H9 (cell line): ENCODE results near the gene ZNF783. TPM values are rescaled to one million over a fixed set of nuclear protein-coding genes. Genes with fewer than 3 reads are reported as not detected.

Experiments
- DNase-seq: peaks from one replicate; pipeline ENCODE4 v3.0.0-alpha.2; 2017
- H2AFZ ChIP-seq: one replicate; pipeline ENCODE4 v1.6.1; 2013; ENCODE audit warnings: mild to moderate bottlenecking, low read length, control low read depth, moderate library complexity
- H2AK5ac ChIP-seq: 2 replicates; pipeline ENCODE4 v1.6.1; 2013; ENCODE audit warnings: low read length, control low read depth, mixed read lengths; ENCODE audit not compliant: insufficient read length
- H2BK120ac ChIP-seq: one replicate; pipeline ENCODE4 v1.6.1; 2013; ENCODE audit warnings: low read depth, mild to moderate bottlenecking, low read length, control low read depth, inconsistent platforms; ENCODE audit not compliant: poor library complexity, severe bottlenecking
- H2BK12ac ChIP-seq: 2 replicates; pipeline ENCODE4 v1.6.1; 2013; ENCODE audit warnings: low read length, control low read depth, mixed read lengths, low read depth; ENCODE audit not compliant: insufficient read length
- H2BK15ac ChIP-seq: 2 replicates; pipeline ENCODE4 v1.6.1; 2013; ENCODE audit warnings: low read depth, low read length, control low read depth
- H2BK20ac ChIP-seq: one replicate; pipeline ENCODE4 v1.6.1; 2013; ENCODE audit warnings: low read depth, mild to moderate bottlenecking, low read length, control low read depth, inconsistent platforms; ENCODE audit not compliant: poor library complexity, severe bottlenecking
- H2BK5ac ChIP-seq: 2 replicates; pipeline ENCODE4 v1.6.1; 2013; ENCODE audit warnings: low read length, control low read depth, mixed read lengths; ENCODE audit not compliant: insufficient read length
- H3K14ac ChIP-seq: 2 replicates; pipeline ENCODE4 v1.6.1; 2013; ENCODE audit warnings: low read length, control low read depth; ENCODE audit not compliant: insufficient read depth
- H3K18ac ChIP-seq: 2 replicates; pipeline ENCODE4 v1.6.1; 2013; ENCODE audit warnings: low read depth, mild to moderate bottlenecking, mixed read lengths, low read length, control low read depth; ENCODE audit not compliant: insufficient read length
- H3K23ac ChIP-seq: 2 replicates; pipeline ENCODE4 v1.6.1; 2013; ENCODE audit warnings: low read length, control low read depth, mixed read lengths, low read depth; ENCODE audit not compliant: insufficient read length
- H3K23me2 ChIP-seq: 2 replicates; pipeline ENCODE4 v1.6.1; 2013; ENCODE audit warnings: low read depth, mild to moderate bottlenecking, mixed read lengths, low read length, control low read depth; ENCODE audit not compliant: insufficient read length, poor library complexity, severe bottlenecking
- H3K27ac ChIP-seq: 2 replicates; pipeline ENCODE4 v1.5.1; 2013; ENCODE audit warnings: low read length, control low read depth, mixed read lengths, low read depth; ENCODE audit not compliant: insufficient read length
- H3K27me3 ChIP-seq: 2 replicates; pipeline ENCODE4 v1.6.1; 2013; ENCODE audit warnings: low read length, control low read depth, inconsistent platforms; ENCODE audit not compliant: insufficient read depth
- H3K4ac ChIP-seq: 2 replicates; pipeline ENCODE4 v1.6.1; 2013; ENCODE audit warnings: low read depth, mild to moderate bottlenecking, control low read depth, inconsistent platforms, low read length, moderate library complexity
- H3K4me1 ChIP-seq: 2 replicates; pipeline ENCODE4 v1.6.1; 2013; ENCODE audit warnings: low read length, control low read depth, inconsistent platforms; ENCODE audit not compliant: insufficient read depth
- H3K4me2 ChIP-seq: 2 replicates; pipeline ENCODE4 v1.6.1; 2013; ENCODE audit warnings: low read length, control low read depth, mixed read lengths; ENCODE audit not compliant: insufficient read length, insufficient read depth
- H3K56ac ChIP-seq: 2 replicates; pipeline ENCODE4 v1.6.1; 2013; ENCODE audit warnings: low read depth, mild to moderate bottlenecking, mixed read lengths, low read length, control low read depth; ENCODE audit not compliant: insufficient read length
- H3K79me1 ChIP-seq: 2 replicates; pipeline ENCODE4 v1.6.1; 2013; ENCODE audit warnings: low read depth, mild to moderate bottlenecking, moderate library complexity, low read length, control low read depth, inconsistent platforms; ENCODE audit not compliant: insufficient read depth, poor library complexity, severe bottlenecking
- H3K79me2 ChIP-seq: 2 replicates; pipeline ENCODE4 v1.6.1; 2013; ENCODE audit warnings: low read length, control low read depth, inconsistent platforms; ENCODE audit not compliant: insufficient read depth
- H3K9ac ChIP-seq: 2 replicates; pipeline ENCODE4 v1.6.1; 2013; ENCODE audit warnings: low read length, control low read depth, mixed read lengths; ENCODE audit not compliant: insufficient read length; ENCODE audit errors: extremely low read depth
- H3K9me3 ChIP-seq: one replicate; pipeline ENCODE4 v1.6.1; 2013; ENCODE audit warnings: low read depth, low read length, inconsistent platforms; ENCODE audit not compliant: control insufficient read depth
- H3T11ph ChIP-seq: one replicate; pipeline ENCODE4 v1.6.1; 2013; ENCODE audit warnings: mild to moderate bottlenecking, low read length, control low read depth, inconsistent platforms
- H4K20me1 ChIP-seq: one replicate; pipeline ENCODE4 v1.6.1; 2013; ENCODE audit not compliant: control insufficient read depth, insufficient read length, insufficient read depth
- H4K5ac ChIP-seq: 2 replicates; pipeline ENCODE4 v1.6.1; 2013; ENCODE audit warnings: low read depth, mild to moderate bottlenecking, mixed read lengths, low read length, control low read depth; ENCODE audit not compliant: insufficient read length
- H4K8ac ChIP-seq: replicated peaks from 2 replicates; pipeline ENCODE4 v1.6.1; 2013; ENCODE audit warnings: low read length, control low read depth, mixed read lengths, low read depth; ENCODE audit not compliant: insufficient read length
- H4K91ac ChIP-seq: 2 replicates; pipeline ENCODE4 v1.6.1; 2013; ENCODE audit warnings: low read depth, mild to moderate bottlenecking, moderate library complexity, mixed read lengths, low read length, control low read depth; ENCODE audit not compliant: insufficient read length
- H3K27ac Mint-ChIP-seq, 3 experiments: 2 replicates in 2 of 3; 3 replicates in 1 of 3; pipeline ENCODE4 v1.8.0; 2020 to 2021; ENCODE audit warnings: mixed read lengths in 3 of 3, mild to moderate bottlenecking in 1 of 3, moderate library complexity in 1 of 3
- H3K27me3 Mint-ChIP-seq: 2 replicates; pipeline ENCODE4 v1.8.0; 2021; ENCODE audit warnings: low read depth, mild to moderate bottlenecking, moderate library complexity, mixed read lengths
- H3K36me3 Mint-ChIP-seq, 3 experiments: 2 replicates in 2 of 3; 3 replicates in 1 of 3; pipeline ENCODE4 v1.8.0; 2020 to 2021; ENCODE audit warnings: low read depth in 3 of 3, mixed read lengths in 3 of 3; ENCODE audit not compliant: insufficient read depth in 1 of 3
- H3K4me1 Mint-ChIP-seq, 2 experiments: 2 replicates each; pipeline ENCODE4 v1.8.0; 2020; ENCODE audit warnings: mixed read lengths in 2 of 2
- H3K4me3 Mint-ChIP-seq, 2 experiments: 2 replicates in 1 of 2; 3 replicates in 1 of 2; pipeline ENCODE4 v1.8.0; 2020 to 2021; ENCODE audit warnings: mild to moderate bottlenecking in 2 of 2, mixed read lengths in 2 of 2, moderate library complexity in 1 of 2
- H3K9me3 Mint-ChIP-seq, 2 experiments: 2 replicates in 1 of 2; 3 replicates in 1 of 2; pipeline ENCODE4 v1.8.0; 2020; ENCODE audit warnings: mild to moderate bottlenecking in 2 of 2, mixed read lengths in 2 of 2, moderate library complexity in 1 of 2
- CTCF ChIP-seq: fragments of 200-600 bp; sonication (generic); conservative IDR thresholded peaks from 3 replicates; pipeline ENCODE4 v1.8.0; 2021; ENCODE audit warnings: antibody characterized with exemption, mild to moderate bottlenecking
- WGBS: extraction: QIAGEN DNeasy Blood & Tissue Kit; methylation state at CpG from one replicate; pipeline ENCODE4 v1.1.7; 2013; ENCODE audit warnings: missing lambda C conversion rate, low lambda C conversion rate, mixed read lengths; ENCODE audit not compliant: insufficient read length; ENCODE audit errors: extremely low coverage; 5-methylcytosine and 5-hydroxymethylcytosine counted together
- total RNA-seq: library from RNA; stranded (reverse); gene quantifications from 2 replicates; pipeline ENCODE4 v1.2.1, GENCODE V29; 2021

The ZNF783 gene
- total RNA-seq, 1 experiment from 2014 or later, result 13.6 TPM

GRCh38 chr7:149257146-149257545 is 4.8 kb upstream of the ZNF783 start:
- Histone ChIP-seq H4K5ac (no peak overlapping the region), H4K20me1 (no peaks in the 10 kb centered on the region), H3K79me2 (no peaks in the 10 kb centered on the region), H2AFZ (no peak overlapping the region), H2BK12ac (no peak overlapping the region), H2BK5ac (no peak overlapping the region), H3T11ph (no peak overlapping the region), H3K56ac (no peak overlapping the region), H3K27ac (no peak overlapping the region), H3K23ac (no peak overlapping the region), H4K8ac (no peak overlapping the region), H3K14ac (no peak overlapping the region), H3K27me3 (no peaks in the 10 kb centered on the region), H2BK120ac (no peak overlapping the region), H2BK20ac (no peak overlapping the region), H3K9me3 (no peaks in the 10 kb centered on the region), H3K9ac (no peak overlapping the region), H3K4me1 (no peaks in the 10 kb centered on the region), H4K91ac (no peak overlapping the region), H3K4me2 (no peak overlapping the region), H3K79me1 (no peaks in the 10 kb centered on the region), H2AK5ac (no peak overlapping the region), H3K18ac (no peak overlapping the region), H2BK15ac (no peak overlapping the region), H3K4ac (no peak overlapping the region), H3K23me2 (no peaks in the 10 kb centered on the region)
- peaks cover 16 to 35% (median 34%) of the 10 kb centered on the region in 3 experiments; a peak in 6 of 7 replicates for H3K36me3 Mint-ChIP-seq
- no peak overlapping the region for H3K27ac Mint-ChIP-seq
- no peak for DNase-seq
- no peaks in the 10 kb centered on the region for H3K9me3 Mint-ChIP-seq
- peaks cover 6% of the 10 kb centered on the region for H3K27me3 Mint-ChIP-seq
- H3K4me1 Mint-ChIP-seq, result peaks cover 0 to 7% of the 10 kb centered on the region in 2 experiments; a peak in 2 of 4 replicates
- H3K4me3 Mint-ChIP-seq, result no peak overlapping the region
- WGBS, result no CpG with 5 or more reads among the region's 2 CpGs
- no peak for TF ChIP-seq CTCF
